DMS 273 (cell line): ENCODE measurements around the gene NKX6-2.
A peak's percentile ranks its signal among the peaks of the same experiment; 100 is the strongest.

ENCODE experiments used
- DNase-seq: peaks from one replicate; lab custom pipeline; 2025; ENCODE audit not compliant: unreplicated experiment; lab: John Stamatoyannopoulos, UW

NKX6-2 gene

GRCh38 chr10:132813560-132814468 lies 27.9 kb upstream of the NKX6-2 start:
- no peak for DNase-seq

- DNase-seq = no peak
Observed at GRCh38 chr10:132813001-132813401, 27.1 kb upstream of the NKX6-2 start.

GRCh38 chr10:132812520-132812919 lies 26.6 kb upstream of the NKX6-2 start:
- DNase-seq = no peak

- DNase-seq = no peak
Observed at GRCh38 chr10:132811891-132812481, 26.0 kb upstream of the NKX6-2 start.

GRCh38 chr10:132810807-132811700 lies 25.1 kb upstream of the NKX6-2 start:
- DNase-seq = no peak

GRCh38 chr10:132810141-132810806 lies 24.3 kb upstream of the NKX6-2 start:
- DNase-seq = no peak

- no peak for DNase-seq
Observed at GRCh38 chr10:132809232-132810140, 23.5 kb upstream of the NKX6-2 start.

GRCh38 chr10:132808383-132809231 lies 22.7 kb upstream of the NKX6-2 start:
- peak; percentile 19 for DNase-seq

- DNase-seq = no peak
Observed at GRCh38 chr10:132807621-132808049, 21.7 kb upstream of the NKX6-2 start.

GRCh38 chr10:132806561-132807003 lies 20.6 kb upstream of the NKX6-2 start:
- no peak for DNase-seq

- DNase-seq = no peak
Observed at GRCh38 chr10:132806110-132806509, 20.2 kb upstream of the NKX6-2 start.

GRCh38 chr10:132805599-132805998 lies 19.7 kb upstream of the NKX6-2 start:
- DNase-seq = no peak

- DNase-seq = no peak
Observed at GRCh38 chr10:132804785-132805426, 19.0 kb upstream of the NKX6-2 start.

GRCh38 chr10:132804287-132804686 lies 18.3 kb upstream of the NKX6-2 start:
- no peak for DNase-seq

- no peak for DNase-seq
Observed at GRCh38 chr10:132803416-132804210, 17.7 kb upstream of the NKX6-2 start.

- DNase-seq = no peak
Observed at GRCh38 chr10:132802694-132803320, 16.9 kb upstream of the NKX6-2 start.

GRCh38 chr10:132802048-132802447 lies 16.1 kb upstream of the NKX6-2 start:
- DNase-seq = no peak
